Tibial artery (tissue), 4 donors: ENCODE results near the gene ATP1A1.

Source experiments
- DNase-seq, 2 donors: peaks; one replicate each; pipeline ENCODE4 v3.0.0-alpha.2; 2019
- H3K27ac ChIP-seq, 2 donors: fragments of 200-600 bp; sonication (generic) in 1 of 2; 1 replicate in 1 of 2; 2 replicates in 1 of 2; pipeline ENCODE4 v1.5.1; 2018 to 2019; ENCODE audit warnings: mild to moderate bottlenecking in 1 of 2
- H3K27me3 ChIP-seq, 2 donors: fragments of 200-600 bp; sonication (generic) in 1 of 2; one replicate each; pipeline versions ENCODE4 v1.5.1 to v1.6.0; 2016 to 2019
- H3K36me3 ChIP-seq, 3 donors: fragments of 200-600 bp; sonication (generic) in 2 of 3; one replicate each; pipeline ENCODE4 v1.5.1; 2016 to 2019; ENCODE audit warnings: mild to moderate bottlenecking in 2 of 3
- H3K4me1 ChIP-seq, 4 donors: fragments of 200-600 bp; sonication (generic) in 2 of 4; 1 replicate in 3 of 4; 2 replicates in 1 of 4; pipeline ENCODE4 v1.5.1; 2016 to 2019
- H3K4me3 ChIP-seq, 2 donors: fragments of 200-600 bp; sonication (generic) in 1 of 2; 1 replicate in 1 of 2; 2 replicates in 1 of 2; pipeline ENCODE4 v1.5.1; 2018 to 2019; ENCODE audit warnings: mild to moderate bottlenecking in 2 of 2
- H3K9me3 ChIP-seq, 3 donors: fragments of 200-600 bp; sonication (generic) in 1 of 3; one replicate each; pipeline ENCODE4 v1.5.1; 2016 to 2019
- intact Hi-C: fragments of 100-400 bp; cut with DNase I; formaldehyde crosslinking; loops from one replicate; pipeline ENCODE4 v1.15.0; 2023; ENCODE audit warnings: low total_unique reads
- TF ChIP-seq, protein P1 (sequence below), 2 experiments: fragments of 200-600 bp in 1 of 2; fragments of 450-650 bp in 1 of 2; IDR thresholded peaks; one replicate each; pipeline ENCODE4 v1.5.1; 2017 to 2019; ENCODE audit warnings: antibody characterized with exemption in 2 of 2, mild to moderate bottlenecking in 1 of 2, moderate library complexity in 1 of 2

ATP1A1 gene

DNA sequence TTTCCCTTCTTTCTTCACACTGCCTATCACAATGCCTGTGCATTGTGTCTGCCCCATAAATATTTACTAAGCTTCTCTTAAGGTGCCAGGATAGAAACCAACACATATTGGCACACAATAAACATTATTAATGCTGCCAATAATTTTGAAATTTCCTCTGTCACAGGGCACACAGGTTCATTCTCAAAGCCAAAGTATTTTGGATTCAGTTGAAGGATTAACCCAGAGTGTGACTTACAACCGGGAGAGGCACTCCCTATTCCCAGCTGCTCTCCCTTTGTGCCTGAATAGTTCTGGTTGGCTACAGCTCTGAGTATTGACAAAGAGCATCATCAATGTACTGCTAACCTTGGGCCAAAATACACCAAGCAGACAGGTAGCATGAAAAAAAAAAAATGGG is 46.6 kb upstream of the ATP1A1 start:
- TF ChIP-seq, protein P1, sequence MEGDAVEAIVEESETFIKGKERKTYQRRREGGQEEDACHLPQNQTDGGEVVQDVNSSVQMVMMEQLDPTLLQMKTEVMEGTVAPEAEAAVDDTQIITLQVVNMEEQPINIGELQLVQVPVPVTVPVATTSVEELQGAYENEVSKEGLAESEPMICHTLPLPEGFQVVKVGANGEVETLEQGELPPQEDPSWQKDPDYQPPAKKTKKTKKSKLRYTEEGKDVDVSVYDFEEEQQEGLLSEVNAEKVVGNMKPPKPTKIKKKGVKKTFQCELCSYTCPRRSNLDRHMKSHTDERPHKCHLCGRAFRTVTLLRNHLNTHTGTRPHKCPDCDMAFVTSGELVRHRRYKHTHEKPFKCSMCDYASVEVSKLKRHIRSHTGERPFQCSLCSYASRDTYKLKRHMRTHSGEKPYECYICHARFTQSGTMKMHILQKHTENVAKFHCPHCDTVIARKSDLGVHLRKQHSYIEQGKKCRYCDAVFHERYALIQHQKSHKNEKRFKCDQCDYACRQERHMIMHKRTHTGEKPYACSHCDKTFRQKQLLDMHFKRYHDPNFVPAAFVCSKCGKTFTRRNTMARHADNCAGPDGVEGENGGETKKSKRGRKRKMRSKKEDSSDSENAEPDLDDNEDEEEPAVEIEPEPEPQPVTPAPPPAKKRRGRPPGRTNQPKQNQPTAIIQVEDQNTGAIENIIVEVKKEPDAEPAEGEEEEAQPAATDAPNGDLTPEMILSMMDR (IDR thresholded peaks at IDR 0.05) = no peak
- Histone ChIP-seq H3K4me3 (no peak overlapping the region), H3K4me1 (no peaks in the 10 kb centered on the region), H3K9me3 (no peaks in the 10 kb centered on the region), H3K27ac (no peak overlapping the region), H3K27me3 (no peaks in the 10 kb centered on the region), H3K36me3 (no peaks in the 10 kb centered on the region)
- DNase-seq = no peak
- intact Hi-C loops = no loop called here

DNA sequence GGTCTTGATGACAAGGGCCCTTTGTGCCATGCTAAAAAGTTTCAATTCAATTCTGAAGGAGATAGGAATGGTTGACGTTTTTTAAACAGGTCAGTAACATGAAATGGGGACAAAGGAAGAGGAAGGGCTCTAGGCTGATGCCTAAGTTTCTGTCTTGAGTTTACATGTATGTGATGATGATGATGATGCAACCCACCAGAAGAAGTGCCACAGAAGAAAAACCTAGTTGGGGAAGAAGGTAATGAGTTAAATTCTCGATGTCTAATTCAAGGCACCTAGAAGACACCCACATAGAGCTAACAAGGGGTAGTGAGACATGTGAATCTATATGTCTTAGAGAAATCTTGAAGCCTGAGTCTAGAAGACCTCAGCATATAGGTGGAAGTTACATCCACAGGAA is 44.4 kb upstream of the ATP1A1 start:
- intact Hi-C loops = no loop called here
- DNase-seq = no peak

DNA sequence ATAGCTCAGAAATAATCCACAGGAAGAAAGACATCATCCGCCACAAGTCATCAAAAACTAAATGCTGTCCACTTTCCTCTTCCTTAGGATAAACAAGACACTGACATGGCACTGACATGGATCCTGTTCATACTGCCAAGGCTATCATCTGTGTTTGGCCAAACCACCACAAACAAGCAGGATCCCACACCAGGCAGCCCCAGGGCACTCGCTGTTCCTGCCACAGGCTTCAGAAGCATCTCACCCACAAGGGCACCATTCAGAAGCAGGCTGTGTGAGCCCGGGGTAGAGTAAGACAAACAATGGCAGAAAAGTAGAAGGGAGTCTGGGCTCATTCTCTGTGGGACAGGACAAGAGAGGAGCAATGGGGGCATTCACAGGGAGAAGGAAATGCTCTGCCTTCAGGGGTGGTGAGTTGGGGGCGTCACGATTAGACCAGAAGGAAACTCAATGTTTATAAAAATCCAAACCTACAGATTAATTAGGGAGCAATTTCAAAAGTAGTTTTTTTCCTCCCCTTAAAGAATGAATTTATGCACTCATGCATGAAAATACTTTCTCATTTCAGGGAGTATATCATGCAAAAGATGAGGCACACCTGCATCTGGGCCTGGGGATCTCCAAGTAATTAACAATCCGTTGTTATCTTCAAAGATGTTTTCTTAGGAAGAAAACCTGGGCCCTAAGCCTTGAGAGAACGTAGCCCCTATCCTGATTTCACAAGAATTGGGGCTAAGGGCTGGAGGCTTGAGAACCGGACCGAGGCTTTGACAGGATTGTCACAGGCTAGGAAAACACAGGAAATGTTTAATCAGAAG is 43.3 kb upstream of the ATP1A1 start:
- no peak for DNase-seq
- Histone ChIP-seq H3K27me3 (no peaks in the 10 kb centered on the region), H3K4me3 (no peak overlapping the region), H3K36me3 (no peaks in the 10 kb centered on the region), H3K9me3 (no peaks in the 10 kb centered on the region), H3K27ac (no peak overlapping the region), H3K4me1 (no peaks in the 10 kb centered on the region)
- intact Hi-C loops = no loop called here
- TF ChIP-seq, protein P1 (IDR thresholded peaks at IDR 0.05) = no peak

More for the DNA sequence above, 44.4 kb upstream of the ATP1A1 start:
- H3K27me3 ChIP-seq = no peaks in the 10 kb centered on the region
- TF ChIP-seq, protein P1 (IDR thresholded peaks at IDR 0.05) = no peak
- no peak overlapping the region for H3K27ac ChIP-seq
- no peaks in the 10 kb centered on the region for H3K4me1 ChIP-seq
- H3K9me3 ChIP-seq = no peaks in the 10 kb centered on the region
- no peak overlapping the region for H3K4me3 ChIP-seq
- no peaks in the 10 kb centered on the region for H3K36me3 ChIP-seq

DNA sequence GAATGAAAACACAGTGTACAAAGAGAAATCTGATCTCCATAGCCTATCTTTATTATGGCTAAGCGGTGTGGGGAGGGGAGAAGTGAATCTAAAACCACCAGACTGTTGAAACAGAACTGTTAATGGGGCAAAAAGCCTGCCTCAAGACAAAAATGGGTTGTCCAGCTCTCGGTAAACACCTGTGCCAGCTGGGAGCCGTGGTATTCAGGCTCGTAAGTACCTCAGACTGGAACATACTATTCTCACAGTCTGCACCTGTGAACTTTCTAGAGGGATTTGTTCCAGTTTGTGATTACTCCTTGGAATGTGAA is 42.7 kb upstream of the ATP1A1 start:
- no peak overlapping the region for H3K4me3 ChIP-seq
- H3K9me3 ChIP-seq = no peaks in the 10 kb centered on the region
- H3K4me1 ChIP-seq = no peaks in the 10 kb centered on the region
- H3K36me3 ChIP-seq = no peaks in the 10 kb centered on the region
- no peak for DNase-seq
- H3K27ac ChIP-seq = no peak overlapping the region
- H3K27me3 ChIP-seq = no peaks in the 10 kb centered on the region
- intact Hi-C loops = no loop called here
- TF ChIP-seq, protein P1 (IDR thresholded peaks at IDR 0.05) = no peak

DNA sequence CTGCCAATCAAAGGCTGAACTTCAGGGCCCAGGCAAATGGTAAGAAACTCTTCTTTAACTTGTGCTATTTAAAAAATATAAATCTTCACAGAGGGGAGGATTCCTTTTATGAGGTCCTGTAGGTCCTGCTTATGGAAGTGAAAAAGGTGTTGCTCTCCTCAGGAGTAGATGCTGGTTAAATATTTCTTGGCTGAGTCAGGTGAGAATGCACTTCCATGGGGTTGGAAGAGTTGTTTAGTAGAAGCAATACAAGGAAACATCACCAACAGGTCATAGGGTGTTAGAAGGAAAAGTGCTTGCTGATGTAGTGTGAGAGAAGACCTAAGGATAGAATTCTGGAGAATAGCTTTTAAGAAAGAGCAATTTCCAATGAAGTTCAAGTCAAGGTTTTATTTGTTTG is 42.2 kb upstream of the ATP1A1 start:
- TF ChIP-seq, protein P1 (IDR thresholded peaks at IDR 0.05) = no peak
- Histone ChIP-seq H3K9me3 (no peaks in the 10 kb centered on the region), H3K27me3 (no peaks in the 10 kb centered on the region), H3K4me3 (no peak overlapping the region), H3K27ac (no peak overlapping the region), H3K36me3 (no peaks in the 10 kb centered on the region), H3K4me1 (no peaks in the 10 kb centered on the region)
- intact Hi-C loops = no loop called here
- DNase-seq = no peak

DNA sequence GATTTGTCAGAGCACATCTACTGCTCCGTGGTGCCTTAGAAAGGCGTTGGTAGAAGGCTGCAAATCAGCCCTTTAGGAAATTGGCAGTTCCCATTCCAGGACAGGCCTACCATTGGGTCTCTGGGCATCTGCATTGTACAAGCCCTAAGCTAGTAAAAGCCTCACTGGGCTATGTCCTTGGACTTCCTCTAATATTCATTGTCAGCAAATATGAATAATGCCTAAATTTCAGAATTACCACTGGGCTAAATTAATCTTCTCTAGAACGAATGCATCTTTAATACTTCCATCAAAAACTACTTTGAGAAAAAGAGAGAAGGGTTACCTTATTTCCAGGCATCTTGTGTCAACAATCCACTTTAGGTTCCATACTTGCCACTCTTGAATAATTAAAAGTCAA is 41.5 kb upstream of the ATP1A1 start:
- H3K36me3 ChIP-seq = no peaks in the 10 kb centered on the region
- H3K27ac ChIP-seq = no peak overlapping the region
- no peaks in the 10 kb centered on the region for H3K9me3 ChIP-seq
- TF ChIP-seq, protein P1 (IDR thresholded peaks at IDR 0.05) = no peak
- no peak overlapping the region for H3K4me3 ChIP-seq
- H3K27me3 ChIP-seq = no peaks in the 10 kb centered on the region
- no peak for DNase-seq
- no peaks in the 10 kb centered on the region for H3K4me1 ChIP-seq
- intact Hi-C loops = no loop called here
